Dedifferentiated amniotic fluid mesenchymal stem cell (primary cell): ENCODE data around the gene CEP72.
"Not testable (repeated sequence)": the region's sequence is repeated elsewhere in the genome, so short reads cannot be mapped to it uniquely, and the experiment has no call there.

Experiments used
- DNase-seq: peaks from one replicate; pipeline ENCODE4 v3.0.0-alpha.2; 2016; ENCODE audit errors: extremely low spot score

Gene CEP72

GRCh38 chr5:618450-618849 is 6.3 kb downstream of the CEP72 start:
- no peak for DNase-seq

GRCh38 chr5:619444-619843 is 7.3 kb downstream of the CEP72 start:
- no peak for DNase-seq

- no peak for DNase-seq
Observed at GRCh38 chr5:620152-620551, 8.0 kb downstream of the CEP72 start.

GRCh38 chr5:620586-621180 is 8.5 kb downstream of the CEP72 start:
- DNase-seq, result no peak

DNA sequence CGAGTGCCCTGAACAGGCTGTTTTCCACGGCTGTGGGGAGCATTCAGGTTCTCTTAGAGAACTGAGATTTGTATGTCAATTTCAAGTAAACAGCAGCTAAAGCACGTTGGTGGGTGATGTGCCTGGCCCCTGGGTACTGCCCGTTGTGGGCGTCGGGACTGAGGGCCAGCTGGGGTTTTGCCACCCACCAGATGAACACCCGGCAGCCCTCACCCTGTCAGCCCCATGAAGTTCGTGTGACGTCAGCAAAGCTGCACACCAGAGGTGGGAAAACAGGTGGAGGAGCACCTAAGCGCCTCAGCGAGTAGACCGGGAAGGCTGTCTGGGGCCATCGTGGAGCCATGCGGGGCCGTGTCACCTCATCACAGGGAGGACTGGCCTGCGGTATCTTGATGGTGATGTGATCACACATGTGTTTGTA is 9.2 kb downstream of the CEP72 start:
- no peak for DNase-seq

DNA sequence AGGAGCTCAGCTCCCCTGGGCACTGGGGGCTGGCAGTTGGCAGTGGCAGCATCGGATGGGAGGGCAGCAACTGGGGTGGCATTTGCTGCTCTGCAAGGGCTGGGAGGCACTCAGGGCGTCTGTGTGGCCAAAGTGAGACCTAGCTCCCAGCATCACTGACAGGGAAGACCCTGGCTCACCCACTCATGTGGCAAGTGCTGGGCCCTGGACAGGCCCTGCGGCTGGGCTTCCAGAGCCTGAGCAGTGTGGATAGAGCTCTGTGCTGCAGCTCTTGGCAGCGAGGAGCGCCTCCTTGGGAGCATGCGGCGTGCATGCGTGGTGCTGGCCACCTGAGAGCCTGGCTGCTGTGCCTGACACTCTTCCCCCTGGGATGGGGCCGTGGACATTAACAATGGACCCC is 10.2 kb downstream of the CEP72 start:
- DNase-seq, result no peak

- DNase-seq, result no peak
Observed at GRCh38 chr5:622946-623522, 10.9 kb downstream of the CEP72 start.

DNA sequence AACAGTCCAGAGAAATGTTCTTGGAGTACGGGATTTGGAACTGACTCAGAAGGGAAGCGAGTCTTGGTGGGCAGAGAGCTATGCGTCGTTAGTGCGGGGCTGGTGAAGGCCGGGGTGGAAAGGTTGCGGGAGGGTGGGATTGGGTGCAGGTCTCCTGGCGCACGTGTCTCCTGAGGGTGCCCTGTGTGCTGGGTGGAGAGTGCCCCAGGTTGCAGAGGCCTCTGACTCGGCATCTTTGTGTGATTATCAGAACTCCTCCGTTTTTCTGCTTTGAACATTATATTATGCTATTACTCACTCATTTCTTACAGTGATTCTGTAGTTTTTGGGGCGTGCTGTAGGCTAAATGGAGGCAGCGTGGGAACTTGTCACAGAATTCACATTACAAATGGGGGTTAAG is 11.4 kb downstream of the CEP72 start:
- no peak for DNase-seq

- DNase-seq, result no peak
Observed at GRCh38 chr5:624118-624950, 12.2 kb downstream of the CEP72 start.

- no peak for DNase-seq
Observed at GRCh38 chr5:624951-625230, 12.8 kb downstream of the CEP72 start.

DNA sequence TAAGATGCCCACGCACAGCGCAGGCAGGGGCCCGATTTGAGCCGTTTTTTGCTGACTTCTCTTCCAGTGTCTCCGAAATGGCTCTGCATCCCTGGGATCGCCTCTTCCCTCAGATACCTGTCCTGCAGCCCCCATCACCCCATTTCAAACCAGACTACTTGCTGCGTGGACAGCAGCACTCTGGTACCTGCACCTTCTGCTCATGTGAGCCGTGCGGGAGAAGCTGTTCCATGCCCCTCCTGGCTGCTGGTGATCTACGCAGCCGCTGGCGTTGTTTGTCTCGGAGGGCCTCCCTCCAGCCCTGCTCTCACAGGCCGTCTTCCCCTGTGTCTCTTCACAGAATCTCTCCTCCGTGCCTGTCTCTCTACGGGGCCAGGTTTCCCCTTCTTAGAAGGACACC is 13.4 kb downstream of the CEP72 start:
- DNase-seq, result no peak

- DNase-seq, result no peak
Observed at GRCh38 chr5:626850-627249, 14.7 kb downstream of the CEP72 start.

DNA sequence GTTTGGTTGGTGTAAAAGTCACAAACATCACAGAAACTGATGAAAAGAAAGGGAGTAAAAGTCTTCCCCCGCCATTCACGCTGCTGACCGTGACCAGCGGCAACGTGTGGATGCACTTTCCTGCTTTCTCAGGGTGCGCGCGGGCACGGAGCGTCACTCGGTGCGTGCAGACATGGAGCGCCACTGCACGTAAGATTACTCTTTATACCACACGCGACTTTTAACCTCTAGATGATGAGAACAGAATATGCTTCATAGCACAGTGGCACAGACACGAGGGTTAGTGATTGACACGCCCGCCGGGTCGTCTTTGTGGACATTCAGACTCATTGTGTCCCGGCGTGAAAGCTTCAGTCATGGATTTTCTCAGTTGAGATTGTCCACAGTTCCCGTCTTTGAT is 15.7 kb downstream of the CEP72 start:
- no peak for DNase-seq

DNA sequence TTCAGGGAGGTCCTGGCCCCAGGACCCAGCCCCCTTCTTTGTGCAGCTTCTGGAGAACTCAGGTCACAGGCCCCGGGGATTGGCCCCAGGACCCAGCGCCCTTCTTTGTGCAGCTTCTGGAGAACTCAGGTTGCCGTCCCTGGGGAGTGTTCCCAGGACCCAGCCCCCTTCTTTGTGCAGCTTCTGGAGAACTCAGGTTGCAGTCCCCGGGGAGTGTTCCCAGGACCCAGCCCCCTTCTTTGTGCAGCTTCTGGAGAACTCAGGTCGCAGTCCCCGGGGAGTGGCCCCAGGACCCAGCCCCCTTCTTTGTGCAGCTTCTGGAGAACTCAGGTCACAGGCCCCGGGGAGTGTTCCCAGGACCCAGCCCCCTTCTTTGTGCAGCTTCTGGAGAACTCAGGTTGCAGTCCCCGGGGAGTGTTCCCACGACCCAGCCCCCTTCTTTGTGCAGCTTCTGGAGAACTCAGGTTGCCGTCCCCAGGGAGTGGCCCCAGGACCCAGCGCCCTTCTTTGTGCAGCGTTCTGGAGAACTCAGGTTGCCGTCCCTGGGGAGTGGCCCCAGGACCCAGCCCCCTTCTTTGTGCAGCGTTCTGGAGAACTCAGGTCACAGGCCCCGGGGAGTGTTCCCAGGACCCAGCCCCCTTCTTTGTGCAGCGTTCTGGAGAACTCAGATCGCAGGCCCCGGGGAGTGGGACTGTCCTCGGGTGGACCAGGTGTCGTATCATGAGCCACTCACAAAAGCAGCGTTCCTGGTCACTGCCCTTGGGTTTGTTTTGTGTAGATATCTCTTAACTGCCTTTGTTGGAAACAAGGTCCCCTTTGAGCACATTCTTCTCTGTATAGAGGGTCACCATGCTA is 16.4 kb downstream of the CEP72 start:
- DNase-seq, result not testable (repeated sequence)

DNA sequence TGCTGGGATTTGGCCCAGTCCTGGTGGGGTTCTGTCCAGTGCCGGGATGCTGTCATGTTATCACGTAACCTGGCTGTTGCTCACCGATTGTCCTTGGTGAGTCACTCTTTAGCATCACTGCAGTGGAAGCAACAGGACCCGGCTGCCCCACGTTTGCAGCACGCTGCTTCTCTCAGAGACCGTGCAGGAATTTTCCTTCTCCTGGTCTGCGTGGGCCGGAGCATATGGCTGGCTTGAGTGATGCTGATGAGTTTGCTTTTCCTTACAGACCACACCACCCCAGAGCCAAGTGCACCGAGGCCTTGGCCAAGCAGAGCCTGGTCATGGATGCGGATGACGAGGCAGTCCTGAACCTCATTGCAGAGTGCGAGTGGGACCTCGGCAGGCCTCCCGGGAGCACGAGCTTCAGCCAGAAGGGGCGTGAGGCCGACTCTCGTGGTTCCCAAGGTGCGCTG is 21.4 kb downstream of the CEP72 start:
- no peak for DNase-seq

DNA sequence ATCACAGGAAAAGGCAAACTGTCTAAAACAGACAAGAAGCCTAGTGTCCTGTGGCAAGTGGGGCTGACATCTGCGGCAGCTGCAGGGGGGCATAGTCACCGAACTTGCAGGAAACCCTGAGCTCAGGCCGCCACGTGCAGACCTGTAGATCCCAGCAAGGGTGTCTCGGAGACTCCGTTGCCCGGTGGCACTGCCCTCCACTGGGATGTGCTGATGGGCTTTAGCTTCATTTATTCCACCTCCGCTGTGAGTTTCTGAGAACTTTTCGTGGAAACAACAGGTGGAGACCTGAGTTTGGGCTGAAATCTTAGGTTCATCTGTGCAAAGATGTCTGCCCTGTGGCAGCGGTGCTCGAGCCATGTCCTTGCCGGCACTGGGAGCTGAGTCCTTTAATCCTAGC is 22.1 kb downstream of the CEP72 start:
- no peak for DNase-seq

- DNase-seq, result no peak
Observed at GRCh38 chr5:635306-636055, 23.3 kb downstream of the CEP72 start.

DNA sequence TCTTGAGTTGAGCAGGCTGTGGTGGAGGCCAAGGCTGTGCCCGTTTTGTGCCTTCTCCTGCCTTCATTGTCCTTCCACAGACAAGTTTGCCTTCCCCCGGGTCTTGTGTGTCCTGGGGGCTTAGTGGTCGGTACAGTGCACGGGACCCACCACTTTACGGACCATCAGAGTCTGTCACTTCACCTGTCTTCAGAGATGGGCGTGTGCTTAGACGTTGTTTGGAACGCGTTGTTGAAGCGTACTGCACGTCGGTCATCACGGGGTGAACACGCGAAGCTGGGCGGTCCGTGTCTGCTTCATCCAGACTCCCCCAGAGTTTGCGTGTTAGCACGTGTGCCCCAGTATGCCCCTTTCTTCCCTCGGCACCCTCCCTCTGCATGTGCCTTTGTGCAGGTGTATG is 24.8 kb downstream of the CEP72 start:
- no peak for DNase-seq

- no peak for DNase-seq
Observed at GRCh38 chr5:637581-638450, 25.7 kb downstream of the CEP72 start.

GRCh38 chr5:638501-639252 is 26.5 kb downstream of the CEP72 start:
- DNase-seq, result no peak
